IMR-90 (cell line): ENCODE measurements around the gene ZNF618. TPM values are rescaled to one million over a fixed set of nuclear protein-coding genes. Genes with fewer than 3 reads are reported as not detected.

Source experiments
- ATAC-seq: fragments of 200-7000 bp; cut with Tn5 transposase; 2 replicates; pipeline ENCODE4 v1.9.1; 2020; ENCODE audit warnings: low read depth, mild to moderate bottlenecking, moderate library complexity
- BruUV-seq: library from RNA; stranded (reverse); fragments of 400-500 nt; replicated peaks from 2 replicates; lab custom pipeline; 2021; lab: Mats Ljungman, UMichigan
- CTCF ChIA-PET: fragments of 300-600 bp; formaldehyde crosslinking; extraction: SDS; loops from one replicate; lab custom pipeline; 2021; ENCODE audit warnings: antibody characterized with exemption; lab: Yijun Ruan, JAX
- POLR2A ChIA-PET: fragments of 300-600 bp; sonication (Branson Sonifier 250); formaldehyde crosslinking; loops from one replicate; lab custom pipeline; 2022; ENCODE audit warnings: antibody characterized with exemption; ENCODE audit not compliant: unreplicated experiment; lab: Charles Lee
- DNase-seq: peaks from one replicate; pipeline ENCODE4 v3.0.0; 2013
- H2AFZ ChIP-seq: replicated peaks from 2 replicates; pipeline ENCODE3; 2013; ENCODE audit warnings: low read length, mild to moderate bottlenecking; ENCODE audit not compliant: poor library complexity
- H2AK5ac ChIP-seq: 2 replicates; pipeline ENCODE4 v1.6.1; 2013; ENCODE audit warnings: low read depth, low read length, inconsistent platforms
- H2AK9ac ChIP-seq: replicated peaks from 2 replicates; pipeline ENCODE3; 2013; ENCODE audit warnings: mild to moderate bottlenecking, low read depth, low read length, moderate library complexity; ENCODE audit not compliant: poor library complexity
- H2BK120ac ChIP-seq: 2 replicates; pipeline ENCODE4 v1.6.1; 2013; ENCODE audit warnings: low read depth, low read length, inconsistent platforms
- H2BK15ac ChIP-seq: 3 replicates; pipeline ENCODE4 v1.6.1; 2013; ENCODE audit warnings: low read depth, low read length, inconsistent platforms
- H2BK20ac ChIP-seq: 2 replicates; pipeline ENCODE4 v1.6.1; 2013; ENCODE audit warnings: low read depth, mild to moderate bottlenecking, inconsistent platforms, low read length, moderate library complexity
- H2BK5ac ChIP-seq: 2 replicates; pipeline ENCODE4 v1.6.1; 2013; ENCODE audit warnings: mild to moderate bottlenecking, low read depth, low read length, inconsistent platforms; ENCODE audit not compliant: poor library complexity, severe bottlenecking
- H3K14ac ChIP-seq: replicated peaks from 2 replicates; pipeline ENCODE4 v1.6.1; 2013; ENCODE audit warnings: low read depth, low read length, inconsistent platforms
- H3K18ac ChIP-seq: 2 replicates; pipeline ENCODE4 v1.6.1; 2013; ENCODE audit warnings: low read depth, low read length, control low read depth
- H3K23ac ChIP-seq: 2 replicates; pipeline ENCODE4 v1.6.1; 2013; ENCODE audit warnings: low read depth, low read length, inconsistent platforms
- H3K27ac ChIP-seq: 2 replicates; pipeline ENCODE4 v1.5.1; 2013; ENCODE audit warnings: mild to moderate bottlenecking, control low read depth, low read length; ENCODE audit not compliant: insufficient read depth
- H3K27me3 ChIP-seq: 2 replicates; pipeline ENCODE4 v1.6.1; 2013; ENCODE audit warnings: low read length; ENCODE audit not compliant: control insufficient read depth, insufficient read depth
- H3K36me3 ChIP-seq: 2 replicates; pipeline ENCODE4 v1.6.1; 2013; ENCODE audit warnings: low read length, mixed read lengths; ENCODE audit not compliant: control insufficient read depth, insufficient read depth
- H3K4ac ChIP-seq: 2 replicates; pipeline ENCODE4 v1.6.1; 2013; ENCODE audit warnings: low read depth, low read length, inconsistent platforms
- H3K4me1 ChIP-seq: 2 replicates; pipeline ENCODE4 v1.6.1; 2013; ENCODE audit warnings: low read length, mixed read lengths; ENCODE audit not compliant: control insufficient read depth, insufficient read depth
- H3K4me2 ChIP-seq: 2 replicates; pipeline ENCODE4 v1.6.1; 2013; ENCODE audit warnings: low read depth, mild to moderate bottlenecking, control low read depth, low read length, moderate library complexity
- H3K4me3 ChIP-seq: 2 replicates; pipeline ENCODE4 v1.5.1; 2013; ENCODE audit warnings: low read depth, mild to moderate bottlenecking, control low read depth, low read length, moderate library complexity; ENCODE audit not compliant: insufficient read depth
- H3K56ac ChIP-seq: 2 replicates; pipeline ENCODE4 v1.6.1; 2013; ENCODE audit warnings: low read length, inconsistent platforms; ENCODE audit not compliant: insufficient read depth; ENCODE audit errors: extremely low read depth
- H3K79me1 ChIP-seq, 2 experiments: 2 replicates each; pipeline ENCODE4 v1.6.1; 2013; ENCODE audit warnings: low read length in 2 of 2, inconsistent platforms in 1 of 2, low read depth in 1 of 2
- H3K9ac ChIP-seq: 2 replicates; pipeline ENCODE4 v1.6.1; 2013; ENCODE audit warnings: low read depth, low read length, control low read depth
- H3K9me1 ChIP-seq: 2 replicates; pipeline ENCODE4 v1.6.1; 2013; ENCODE audit warnings: low read length, inconsistent platforms; ENCODE audit not compliant: insufficient read depth
- H3K9me3 ChIP-seq: 2 replicates; pipeline ENCODE4 v1.6.1; 2013; ENCODE audit warnings: low read length; ENCODE audit not compliant: control insufficient read depth, insufficient read depth
- H4K20me1 ChIP-seq: 2 replicates; pipeline ENCODE4 v1.6.1; 2013; ENCODE audit warnings: low read length, inconsistent platforms; ENCODE audit not compliant: insufficient read depth
- H4K5ac ChIP-seq: 2 replicates; pipeline ENCODE4 v1.6.1; 2013; ENCODE audit warnings: mild to moderate bottlenecking, low read depth, low read length, control low read depth
- H4K8ac ChIP-seq, 2 experiments: 2 replicates each; pipeline ENCODE4 v1.6.1; 2013; ENCODE audit warnings: low read depth in 2 of 2, low read length in 2 of 2, control low read depth in 1 of 2, inconsistent platforms in 1 of 2
- H4K91ac ChIP-seq: 2 replicates; pipeline ENCODE4 v1.6.1; 2013; ENCODE audit warnings: low read depth, low read length, inconsistent platforms; ENCODE audit not compliant: insufficient read depth
- CEBPB ChIP-seq: IDR thresholded peaks from 2 replicates; pipeline ENCODE4 v1.6.1; 2012; ENCODE audit warnings: low read depth, low read length, improper control_type of control experiment
- FOS ChIP-seq: fragments of 150-350 bp; IDR thresholded peaks from 2 replicates; pipeline ENCODE4 v1.6.1; 2016; ENCODE audit warnings: low read depth, low read length
- MAZ ChIP-seq: IDR thresholded peaks from 2 replicates; pipeline ENCODE4 v1.6.1; 2012; ENCODE audit warnings: low read depth, mild to moderate bottlenecking, low read length, improper control_type of control experiment, moderate library complexity, borderline replicate concordance
- MXI1 ChIP-seq: IDR thresholded peaks from 2 replicates; pipeline ENCODE4 v1.6.1; 2012; ENCODE audit warnings: low read depth, mild to moderate bottlenecking, low read length, moderate library complexity, borderline replicate concordance
- NFE2L2 ChIP-seq: fragments of 150-350 bp; IDR thresholded peaks from 2 replicates; pipeline ENCODE4 v1.6.1; 2016; ENCODE audit warnings: low read depth, mild to moderate bottlenecking, low read length
- POLR2A ChIP-seq: IDR thresholded peaks from 2 replicates; pipeline ENCODE4 v1.6.1; 2012; ENCODE audit warnings: mild to moderate bottlenecking, low read depth, low read length
- RCOR1 ChIP-seq: IDR thresholded peaks from 2 replicates; pipeline ENCODE4 v1.6.1; 2012; ENCODE audit warnings: mild to moderate bottlenecking, low read length, improper control_type of control experiment; ENCODE audit not compliant: insufficient replicate concordance
- RFX5 ChIP-seq: IDR thresholded peaks from 2 replicates; pipeline ENCODE4 v1.8.0; 2012; ENCODE audit warnings: low read depth, mild to moderate bottlenecking, low read length, moderate library complexity
- SMC3 ChIP-seq: fragments of 150-350 bp; IDR thresholded peaks from 2 replicates; pipeline ENCODE4 v1.6.1; 2016; ENCODE audit warnings: low read depth, mild to moderate bottlenecking, antibody characterized with exemption, low read length, moderate library complexity
- WGBS, 2 experiments: methylation state at CpG; one replicate each; pipeline versions ENCODE4 v1.1.5 to v1.1.7; 2013; ENCODE audit warnings: missing lambda C conversion rate in 2 of 2; ENCODE audit not compliant: insufficient read length in 1 of 2; ENCODE audit errors: extremely low coverage in 2 of 2; 5-methylcytosine and 5-hydroxymethylcytosine counted together
- dilution Hi-C: fragments of 300-500 bp; cut with HindIII; formaldehyde crosslinking; loops from one replicate; pipeline ENCODE4 v1.14.3; 2018; ENCODE audit warnings: low sequenced_read_pairs; ENCODE audit not compliant: unreplicated experiment
- in situ Hi-C: fragments of 300-500 bp; cut with MboI; formaldehyde crosslinking; loops from 3 replicates; pipeline ENCODE4 v1.14.3; 2019; ENCODE audit warnings: low sequenced_read_pairs, inconsistent platforms, mixed read lengths
- intact Hi-C: fragments of 100-400 bp; cut with micrococcal nuclease; formaldehyde crosslinking; loops from 2 replicates; pipeline ENCODE4 v1.10.0; 2022
- polyA plus RNA-seq, 3 experiments: library from polyadenylated mRNA; depleted of rRNA; stranded (reverse); fragments of >200 nt; gene quantifications; 2 replicates each; pipeline ENCODE4 v1.2.3, GENCODE V29; 2012; ENCODE audit warnings: low replicate concordance in 1 of 3
- total RNA-seq: library from RNA; depleted of rRNA; stranded (reverse); fragments of >200 nt; gene quantifications from 2 replicates; pipeline ENCODE4 v1.2.3, GENCODE V29; 2012
- TF ChIP-seq, protein P1 (sequence below): fragments of 150-350 bp; IDR thresholded peaks from 2 replicates; pipeline ENCODE4 v1.6.1; 2017; ENCODE audit warnings: mild to moderate bottlenecking, antibody characterized with exemption, low read length, low read depth
- TF ChIP-seq, protein P2 (sequence below): fragments of 150-350 bp; IDR thresholded peaks from 2 replicates; pipeline ENCODE4 v1.6.1; 2016; ENCODE audit warnings: low read depth, mild to moderate bottlenecking, low read length, moderate library complexity, borderline replicate concordance

ZNF618 gene
- total and polyA plus RNA-seq, 2 of the 4 experiments (the other 2 are of a cell fraction), result 8.2 to 9.4 TPM

DNA sequence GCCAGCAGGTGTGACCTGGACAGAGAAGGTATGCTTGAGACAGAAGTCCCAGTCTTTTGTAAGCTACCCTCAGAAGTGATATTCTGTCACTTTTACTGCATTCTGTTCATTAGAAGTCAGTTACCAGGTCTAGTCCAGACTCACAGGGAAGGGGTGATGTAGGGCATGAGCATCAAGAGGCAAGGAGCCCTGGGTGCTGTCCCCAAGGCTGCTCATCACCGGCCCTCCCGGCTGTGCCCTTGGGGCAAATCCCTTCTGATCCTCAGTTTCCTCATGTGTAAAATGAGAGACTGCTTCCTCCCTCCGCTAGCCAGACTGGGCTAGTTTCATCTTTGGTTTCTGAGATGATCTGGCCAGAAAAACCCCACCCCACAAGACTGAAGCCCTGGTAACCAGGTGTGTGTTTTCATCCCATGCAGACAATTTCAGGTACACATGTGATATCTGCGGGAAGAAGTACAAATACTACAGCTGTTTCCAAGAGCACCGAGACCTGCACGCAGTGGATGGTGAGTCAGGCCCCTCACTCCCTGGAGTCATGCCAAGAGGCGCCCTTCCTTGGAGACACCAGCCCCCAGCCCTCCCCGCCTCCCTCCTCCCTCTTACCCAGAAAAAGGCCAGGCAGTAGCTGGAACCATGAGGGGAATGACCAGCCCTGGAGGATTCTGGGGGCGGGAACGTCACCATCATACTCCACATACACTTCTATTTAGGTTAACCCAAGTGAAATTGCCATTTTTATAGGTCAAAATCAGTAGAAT lies 131.0 kb downstream of the ZNF618 start (continued):
- no peak for TF ChIP-seq RCOR1

DNA sequence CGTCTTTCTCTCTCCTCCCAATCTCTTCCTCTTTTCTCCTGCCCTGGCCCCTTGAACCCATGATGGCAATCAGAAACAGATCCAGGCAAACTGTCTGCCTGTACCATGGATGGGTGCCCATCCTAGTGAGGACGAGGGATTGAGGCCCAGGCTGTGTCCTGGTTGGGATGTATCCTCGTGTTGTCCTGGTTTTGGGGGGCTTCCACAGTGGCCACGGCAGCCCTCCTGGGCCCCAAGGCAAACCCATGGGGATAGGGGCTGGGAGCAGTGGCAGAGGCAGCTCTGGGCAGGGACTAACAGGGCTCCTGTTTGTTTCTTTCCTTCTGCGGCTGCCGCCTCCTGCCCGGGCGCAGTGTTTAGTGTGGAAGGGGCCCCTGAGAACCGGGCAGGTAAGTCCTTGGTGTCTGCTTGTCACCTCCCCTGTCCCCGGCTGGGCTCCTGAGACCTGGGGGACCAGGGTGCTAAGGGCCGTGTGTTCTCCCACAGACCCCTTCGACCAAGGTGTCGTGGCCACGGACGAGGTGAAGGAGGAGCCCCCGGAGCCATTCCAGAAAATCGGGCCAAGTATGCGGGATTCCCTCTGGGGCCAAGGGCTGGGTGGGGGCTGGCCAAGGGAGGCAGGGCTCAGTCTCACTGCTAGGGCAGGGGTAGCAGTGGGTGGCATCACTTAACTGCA lies 132.0 kb downstream of the ZNF618 start:
- Histone ChIP-seq H2BK15ac (no peak overlapping the region), H4K5ac (no peak overlapping the region), H3K27me3 (no peaks in the 10 kb centered on the region), H3K9me1 (peaks cover 9% of the 10 kb centered on the region; the same call in 1 of the 2 replicates), H3K4me3 (no peak overlapping the region), H2BK20ac (no peak overlapping the region), H2AK5ac (no peak overlapping the region), H3K36me3 (peaks cover 48% of the 10 kb centered on the region), H4K91ac (no peak overlapping the region), H3K4ac (no peak overlapping the region), H2BK5ac (no peak overlapping the region), H2AK9ac (no peak overlapping the region), H3K4me1 (no peaks in the 10 kb centered on the region), H2AFZ (no peak overlapping the region), H3K18ac (no peak overlapping the region), H3K23ac (no peak overlapping the region), H3K79me1 (no peaks in the 10 kb centered on the region; a peak in 1 of 4 replicates), H3K27ac (no peak overlapping the region), H3K9ac (no peak overlapping the region), H3K4me2 (no peak overlapping the region), H4K8ac (no peak overlapping the region), H3K9me3 (no peaks in the 10 kb centered on the region), H4K20me1 (no peaks in the 10 kb centered on the region), H2BK120ac (no peak overlapping the region), H3K56ac (no peak overlapping the region), H3K14ac (no peak overlapping the region)
- intact Hi-C loops, result no loop called here
- in situ Hi-C loops, result no loop called here
- POLR2A ChIA-PET, result no interaction called here
- BruUV-seq, result no TSS peak
- TF ChIP-seq MXI1 (no peak), NFE2L2 (no peak), RCOR1 (no peak), SMC3 (no peak), FOS (no peak), CEBPB (no peak), MAZ (no peak), POLR2A (no peak), RFX5 (no peak)
- TF ChIP-seq, protein P1, sequence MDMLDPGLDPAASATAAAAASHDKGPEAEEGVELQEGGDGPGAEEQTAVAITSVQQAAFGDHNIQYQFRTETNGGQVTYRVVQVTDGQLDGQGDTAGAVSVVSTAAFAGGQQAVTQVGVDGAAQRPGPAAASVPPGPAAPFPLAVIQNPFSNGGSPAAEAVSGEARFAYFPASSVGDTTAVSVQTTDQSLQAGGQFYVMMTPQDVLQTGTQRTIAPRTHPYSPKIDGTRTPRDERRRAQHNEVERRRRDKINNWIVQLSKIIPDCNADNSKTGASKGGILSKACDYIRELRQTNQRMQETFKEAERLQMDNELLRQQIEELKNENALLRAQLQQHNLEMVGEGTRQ, result no peak
- TF ChIP-seq, protein P2, sequence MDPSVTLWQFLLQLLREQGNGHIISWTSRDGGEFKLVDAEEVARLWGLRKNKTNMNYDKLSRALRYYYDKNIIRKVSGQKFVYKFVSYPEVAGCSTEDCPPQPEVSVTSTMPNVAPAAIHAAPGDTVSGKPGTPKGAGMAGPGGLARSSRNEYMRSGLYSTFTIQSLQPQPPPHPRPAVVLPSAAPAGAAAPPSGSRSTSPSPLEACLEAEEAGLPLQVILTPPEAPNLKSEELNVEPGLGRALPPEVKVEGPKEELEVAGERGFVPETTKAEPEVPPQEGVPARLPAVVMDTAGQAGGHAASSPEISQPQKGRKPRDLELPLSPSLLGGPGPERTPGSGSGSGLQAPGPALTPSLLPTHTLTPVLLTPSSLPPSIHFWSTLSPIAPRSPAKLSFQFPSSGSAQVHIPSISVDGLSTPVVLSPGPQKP, result no peak
- dilution Hi-C loops, result no loop called here
- ATAC-seq (no peak), DNase-seq (no peak)
- CTCF ChIA-PET, result no interaction called here
- 100% methylated on average over 1 of the region's 18 CpGs; no CpG with 5 or more reads in 1 of the 2 experiments for WGBS, 2 experiments
